IMR-90 (cell line): Measurements from ENCODE around the gene HIVEP3.

ENCODE experiments used
- CTCF ChIP-seq: conservative IDR thresholded peaks from 2 replicates; pipeline ENCODE4 v1.5.1; 2012; ENCODE audit warnings: mild to moderate bottlenecking, low read depth, low read length, improper control_type of control experiment
- RFX5 ChIP-seq: IDR thresholded peaks from 2 replicates; pipeline ENCODE4 v1.8.0; 2012; ENCODE audit warnings: low read depth, mild to moderate bottlenecking, low read length, moderate library complexity

- TF ChIP-seq CTCF (no peak), RFX5 (no peak)
Measured at GRCh38 chr1:41898191-41898713, 20.5 kb downstream of the HIVEP3 start.
